Activated CD8-positive, alpha-beta memory T cell treated with anti-CD3 and anti-CD28 coated beads for 4 hours (primary cell): ENCODE results near the gene LRGUK.

Experiments used
- DNase-seq, 2 donors: peaks; one replicate each; pipeline ENCODE4 v3.0.0-alpha.2; 2020; ENCODE audit warnings: low read depth in 2 of 2

Gene LRGUK

DNA sequence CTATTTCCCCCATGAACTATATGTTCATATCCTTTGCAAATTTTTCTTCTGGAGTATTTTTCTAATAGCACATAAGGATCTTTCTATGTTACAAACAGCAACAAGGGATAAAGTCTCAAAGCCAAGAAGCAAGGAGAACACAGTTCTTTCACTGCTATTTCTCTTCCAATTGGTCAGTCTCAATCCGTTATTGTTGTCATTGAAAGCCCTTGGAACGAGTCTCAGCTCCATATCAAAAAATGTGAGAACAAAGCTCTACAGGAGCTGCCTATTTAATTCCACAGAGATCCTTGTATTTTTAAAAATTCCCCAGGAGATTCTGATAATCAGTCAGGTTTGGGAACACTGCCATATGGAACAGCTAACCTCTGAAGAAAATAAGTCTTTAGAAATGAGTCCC lies 173.8 kb downstream of the LRGUK start:
- DNase-seq, result no peak

DNA sequence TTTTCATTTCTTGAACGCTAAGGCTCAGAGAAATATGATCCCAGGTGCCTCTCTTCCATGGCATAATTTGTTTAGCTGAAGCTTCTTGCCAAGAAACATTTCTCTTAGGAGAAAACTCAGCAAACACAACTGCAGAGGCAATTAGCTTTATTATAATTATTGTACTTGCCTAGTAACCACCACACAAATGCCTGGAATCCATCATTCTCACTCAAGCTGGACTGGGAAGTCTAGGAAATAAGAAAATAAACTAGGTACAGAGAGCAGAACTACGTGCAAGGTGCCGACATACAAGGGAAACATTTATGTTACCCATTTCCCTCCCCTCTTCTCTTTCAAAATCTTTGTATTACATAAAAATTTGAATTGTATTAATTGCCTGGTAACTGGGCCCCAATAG lies 174.5 kb downstream of the LRGUK start:
- DNase-seq, result no peak

DNA sequence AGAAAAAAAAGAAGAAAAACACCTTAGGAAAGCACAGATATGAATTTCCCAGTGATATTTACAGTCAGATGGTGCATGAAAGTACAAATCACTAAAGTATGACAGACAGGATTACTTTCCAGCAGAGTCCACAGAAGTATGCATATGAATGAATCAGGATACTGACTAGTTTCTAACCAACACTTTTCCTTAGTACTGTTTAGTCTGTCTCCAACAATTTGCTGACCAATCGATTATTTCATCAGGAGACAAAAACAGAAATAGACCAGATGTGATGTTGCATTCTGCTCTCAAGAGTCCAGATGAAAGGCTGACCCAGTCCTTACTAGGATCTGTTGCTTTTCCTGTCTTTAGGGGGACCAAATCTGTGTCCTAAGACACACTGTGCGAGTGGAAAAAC lies 175.0 kb downstream of the LRGUK start:
- no peak for DNase-seq

DNA sequence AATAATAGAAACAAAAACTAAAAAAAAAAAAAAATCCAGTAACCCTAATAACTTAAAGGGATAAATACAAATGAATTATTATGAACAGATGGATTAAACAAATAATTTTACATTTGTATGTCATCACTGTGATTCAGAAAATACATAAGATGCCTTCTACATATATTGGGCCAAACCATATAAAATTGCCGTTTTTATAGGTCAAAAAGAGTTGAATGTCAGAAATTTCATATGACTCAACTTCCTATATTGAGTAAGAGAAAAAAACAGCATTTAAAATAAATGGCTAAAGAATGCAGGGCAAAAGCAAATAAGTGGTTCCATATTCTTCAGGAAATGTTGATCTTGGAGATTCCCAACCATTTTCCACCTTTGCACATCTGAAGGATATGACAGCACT lies 180.2 kb downstream of the LRGUK start:
- DNase-seq, result no peak

DNA sequence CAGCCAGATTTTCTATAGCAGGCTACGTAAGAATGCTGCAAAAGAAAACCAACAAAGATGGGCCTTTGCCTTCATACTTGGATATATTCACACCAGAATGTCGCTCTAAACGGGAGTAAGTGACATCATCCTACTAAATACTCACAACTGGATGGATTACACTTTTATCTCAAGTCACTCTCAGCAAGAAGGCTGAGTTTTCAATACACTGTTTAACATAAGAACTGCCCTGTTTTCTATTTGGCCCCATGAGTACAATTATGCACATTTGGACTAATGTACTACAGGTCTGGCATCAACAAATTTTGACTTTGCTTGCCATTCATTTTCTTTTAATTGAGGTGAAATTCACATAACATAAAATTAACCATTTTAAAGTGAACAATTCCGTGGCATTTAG lies 181.4 kb downstream of the LRGUK start:
- DNase-seq, result no peak

DNA sequence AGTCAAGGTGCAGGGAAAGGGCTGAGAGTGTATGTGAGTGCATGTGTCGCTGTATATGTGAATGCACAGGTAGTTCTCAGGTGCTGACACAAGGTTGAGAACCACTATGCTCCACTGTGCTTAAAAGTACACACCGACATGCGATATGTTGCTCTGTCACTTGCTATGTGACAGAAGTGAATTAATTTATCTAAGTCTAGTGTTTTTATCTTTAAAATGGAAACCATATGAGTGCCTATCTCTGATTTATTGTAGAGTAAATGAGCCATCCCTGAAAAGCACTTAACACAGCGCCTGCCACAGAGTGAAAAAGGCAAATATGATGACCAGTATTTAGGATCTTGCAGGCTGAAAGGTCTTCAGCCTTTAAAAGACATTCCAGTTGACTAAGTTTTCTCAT lies 184.7 kb downstream of the LRGUK start:
- DNase-seq, result no peak

DNA sequence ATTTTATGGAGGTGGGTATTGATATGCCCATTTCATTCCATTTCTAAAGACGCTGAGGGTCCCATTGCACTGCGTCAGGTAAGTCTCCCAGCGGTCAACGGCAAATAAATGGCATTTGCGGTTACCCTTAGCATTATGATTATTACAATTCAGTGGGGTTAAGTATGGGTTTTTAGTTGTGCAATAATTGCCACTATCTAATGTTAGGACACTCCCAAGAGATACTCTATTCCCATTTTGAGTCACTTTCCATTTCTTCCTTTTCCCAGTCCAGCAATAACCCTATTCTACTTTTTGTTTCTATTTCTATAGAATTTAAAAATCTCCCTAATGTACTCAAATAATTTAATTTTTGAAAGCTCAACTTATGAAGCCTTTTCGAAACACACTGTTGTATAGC lies 185.6 kb downstream of the LRGUK start:
- no peak for DNase-seq

DNA sequence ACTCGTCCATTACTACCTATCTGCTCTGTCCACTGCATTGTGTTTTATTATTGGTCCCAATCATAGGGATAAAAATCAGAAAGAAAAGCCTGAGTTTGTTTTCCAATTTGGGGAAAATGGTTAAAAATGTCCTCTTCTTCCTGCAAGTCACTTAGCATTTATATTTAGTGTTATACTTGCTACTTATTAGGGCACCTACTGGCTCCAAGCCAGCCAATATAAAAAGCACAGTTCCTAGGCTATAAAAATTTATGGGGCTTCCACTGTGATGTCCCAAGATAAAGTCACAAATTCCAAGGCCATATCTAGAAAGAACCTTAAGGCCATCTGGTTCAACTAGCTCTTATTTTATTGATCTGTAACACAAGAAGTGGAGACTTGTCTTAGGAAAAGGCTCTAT lies 186.4 kb downstream of the LRGUK start:
- no peak for DNase-seq
